CD14-positive monocyte (primary cell): ENCODE measurements around the gene IL1A. TPM values are rescaled to one million over a fixed set of nuclear protein-coding genes. Genes with fewer than 3 reads are reported as not detected.

Experiments used
- DNase-seq, 3 donors: peaks; one replicate each; pipeline ENCODE4 v3.0.0-alpha.2; 2011 to 2022
- H2AFZ ChIP-seq: 2 replicates; pipeline ENCODE4 v1.6.0; 2012; ENCODE audit warnings: mild to moderate bottlenecking, low read depth, low read length, inconsistent platforms; ENCODE audit not compliant: insufficient read depth, poor library complexity, severe bottlenecking
- H3K27ac ChIP-seq, 2 donors: 1 replicate in 1 of 2; 2 replicates in 1 of 2; pipeline ENCODE4 v1.5.1; 2012 to 2013; ENCODE audit warnings: low read length in 2 of 2, control low read depth in 1 of 2, inconsistent platforms in 1 of 2, low read depth in 1 of 2, mild to moderate bottlenecking in 1 of 2
- H3K27me3 ChIP-seq, 2 donors: one replicate each; pipeline versions ENCODE4 v1.6.0 to v1.6.1; 2011 to 2013; ENCODE audit warnings: low read length in 2 of 2; ENCODE audit not compliant: control insufficient read depth in 2 of 2, insufficient read depth in 2 of 2
- H3K36me3 ChIP-seq, 2 donors: replicated peaks in 1 of 2; 1 replicate in 1 of 2; 2 replicates in 1 of 2; pipeline versions ENCODE4 v1.5.1 to v1.6.1; 2012 to 2013; ENCODE audit warnings: low read length in 2 of 2, control low read depth in 1 of 2, inconsistent platforms in 1 of 2, mild to moderate bottlenecking in 1 of 2; ENCODE audit not compliant: insufficient read depth in 2 of 2, control insufficient read depth in 1 of 2
- H3K4me1 ChIP-seq, 2 donors: 1 replicate in 1 of 2; 2 replicates in 1 of 2; pipeline versions ENCODE4 v1.5.1 to v1.6.1; 2012 to 2013; ENCODE audit warnings: low read length in 2 of 2, control low read depth in 1 of 2, inconsistent platforms in 1 of 2, mild to moderate bottlenecking in 1 of 2, moderate library complexity in 1 of 2; ENCODE audit not compliant: insufficient read depth in 2 of 2, control insufficient read depth in 1 of 2
- H3K4me2 ChIP-seq: replicated peaks from 2 replicates; pipeline ENCODE3; 2012; ENCODE audit warnings: low read length, moderate library complexity, mild to moderate bottlenecking; ENCODE audit not compliant: poor library complexity, severe bottlenecking; ENCODE audit errors: extremely low read depth
- H3K4me3 ChIP-seq, 3 experiments: fragments of 200-600 bp in 1 of 3; sonication (generic) in 1 of 3; replicated peaks in 1 of 3; 1 replicate in 2 of 3; 2 replicates in 1 of 3; pipeline ENCODE4 v1.5.1; 2011 to 2013; ENCODE audit warnings: low read length in 3 of 3, mild to moderate bottlenecking in 3 of 3, control low read depth in 2 of 3, low read depth in 2 of 3, inconsistent platforms in 1 of 3, moderate library complexity in 1 of 3
- H3K79me2 ChIP-seq: 2 replicates; pipeline ENCODE4 v1.6.0; 2012; ENCODE audit warnings: mild to moderate bottlenecking, control low read depth, inconsistent platforms, low read length, moderate library complexity; ENCODE audit not compliant: insufficient read depth
- H3K9ac ChIP-seq: 2 replicates; pipeline ENCODE4 v1.6.0; 2017; ENCODE audit warnings: low read length, mild to moderate bottlenecking; ENCODE audit not compliant: insufficient read depth, poor library complexity, severe bottlenecking
- H3K9me3 ChIP-seq, 2 donors: replicated peaks in 1 of 2; 1 replicate in 1 of 2; 2 replicates in 1 of 2; pipeline versions ENCODE4 v1.5.1 to v1.6.1; 2012 to 2013; ENCODE audit warnings: low read length in 2 of 2, control low read depth in 1 of 2; ENCODE audit not compliant: control insufficient read depth in 1 of 2, insufficient read depth in 1 of 2
- H4K20me1 ChIP-seq: 2 replicates; pipeline ENCODE4 v1.6.0; 2012; ENCODE audit warnings: mild to moderate bottlenecking, low read length, control low read depth, moderate library complexity; ENCODE audit not compliant: insufficient read depth
- H3K27ac Mint-ChIP-seq, 7 donors: one replicate each; pipeline ENCODE4 v1.8.0; 2020; ENCODE audit warnings: mild to moderate bottlenecking in 7 of 7, mixed read lengths in 7 of 7, moderate library complexity in 6 of 7, inconsistent platforms in 2 of 7
- H3K27me3 Mint-ChIP-seq, 3 donors: one replicate each; pipeline ENCODE4 v1.8.0; 2021 to 2022; ENCODE audit warnings: low read depth in 3 of 3, mild to moderate bottlenecking in 3 of 3, mixed read lengths in 3 of 3, moderate library complexity in 3 of 3, inconsistent platforms in 1 of 3
- H3K36me3 Mint-ChIP-seq, 2 donors: one replicate each; pipeline ENCODE4 v1.8.0; 2020; ENCODE audit warnings: mixed read lengths in 2 of 2, inconsistent platforms in 1 of 2, mild to moderate bottlenecking in 1 of 2
- H3K4me1 Mint-ChIP-seq: one replicate; pipeline ENCODE4 v1.8.0; 2020; ENCODE audit warnings: mild to moderate bottlenecking, mixed read lengths
- H3K4me3 Mint-ChIP-seq, 2 donors: one replicate each; pipeline ENCODE4 v1.8.0; 2020; ENCODE audit warnings: mild to moderate bottlenecking in 2 of 2, mixed read lengths in 2 of 2, moderate library complexity in 1 of 2
- H3K9me3 Mint-ChIP-seq, 7 donors: one replicate each; pipeline ENCODE4 v1.8.0; 2020 to 2022; ENCODE audit warnings: mixed read lengths in 7 of 7, mild to moderate bottlenecking in 6 of 7, moderate library complexity in 6 of 7, inconsistent platforms in 2 of 7
- WGBS: methylation state at CpG from one replicate; pipeline ENCODE4 v1.1.5; 2013; ENCODE audit warnings: missing lambda C conversion rate; ENCODE audit not compliant: insufficient coverage; 5-methylcytosine and 5-hydroxymethylcytosine counted together
- intact Hi-C, 2 donors: fragments of 100-400 bp; cut with micrococcal nuclease; formaldehyde crosslinking; loops; one replicate each; pipeline versions ENCODE4 v1.15.0 to v1.15.1; 2023
- polyA plus RNA-seq, 3 donors: library from polyadenylated mRNA; depleted of rRNA in 1 of 3; unstranded in 2 of 3; stranded (reverse) in 1 of 3; fragments of 300-500 nt in 2 of 3; fragments of >200 nt in 1 of 3; fragmentation: Illumina TruSeq in 2 of 3; gene quantifications; 1 replicate in 2 of 3; 2 replicates in 1 of 3; pipeline ENCODE4 v1.2.3, GENCODE V29; 2012 to 2021
- TF ChIP-seq, protein P1 (sequence below): fragments of 200-600 bp; IDR thresholded peaks from one replicate; pipeline ENCODE4 v1.8.0; 2022; ENCODE audit warnings: antibody characterized with exemption, mild to moderate bottlenecking

Gene IL1A
- polyA plus RNA-seq, 3 donors = 0.26 to 0.83 TPM; not detected in 1

DNA sequence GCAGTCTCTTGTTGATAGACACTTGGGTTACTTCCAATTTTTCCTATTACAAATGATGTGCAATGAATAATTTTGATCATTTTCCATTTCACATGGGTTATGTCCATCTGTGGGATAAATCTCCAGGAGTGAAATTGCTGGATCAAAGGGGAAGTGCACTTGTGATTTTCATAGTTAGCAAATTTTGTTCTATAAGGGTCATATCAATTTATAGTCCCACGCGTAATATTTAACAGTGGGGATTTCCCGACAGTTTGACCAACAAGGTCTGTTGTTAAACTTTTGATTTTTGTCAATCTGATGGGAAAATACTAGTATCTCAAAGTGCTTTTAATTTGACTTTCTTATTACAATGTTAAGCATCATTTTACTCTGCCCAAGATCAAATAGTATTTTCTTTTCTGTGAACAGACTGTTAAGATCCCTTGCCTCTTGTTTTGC is 44.0 kb upstream of the IL1A start:
- no peak overlapping the region for H3K27ac ChIP-seq
- peaks cover 40 to 44% of the 10 kb centered on the region in 2 donors for H3K36me3 Mint-ChIP-seq
- DNase-seq = peak in 2 of 3 donors; percentile 48 to 68
- no peak overlapping the region for H3K4me2 ChIP-seq
- WGBS = no CpG with 5 or more reads among the region's 3 CpGs
- H3K27me3 Mint-ChIP-seq = peaks cover 0 to 7% (median 4%) of the 10 kb centered on the region in 3 donors
- peaks cover 0 to 7% (median 0%) of the 10 kb centered on the region in 7 donors for H3K9me3 Mint-ChIP-seq
- H3K27me3 ChIP-seq = no peaks in the 10 kb centered on the region
- H2AFZ ChIP-seq = no peak overlapping the region
- no peak overlapping the region for H3K4me3 ChIP-seq
- no peaks in the 10 kb centered on the region for H3K79me2 ChIP-seq
- peak overlapping the region in 2 of 7 donors; percentile 25 to 37 for H3K27ac Mint-ChIP-seq
- H3K4me1 Mint-ChIP-seq = peaks cover 30% of the 10 kb centered on the region
- no peak overlapping the region for H3K4me3 Mint-ChIP-seq
- H3K36me3 ChIP-seq = peaks cover 33 to 39% of the 10 kb centered on the region in 2 donors
- H3K9ac ChIP-seq = no peak overlapping the region
- TF ChIP-seq, protein P1, sequence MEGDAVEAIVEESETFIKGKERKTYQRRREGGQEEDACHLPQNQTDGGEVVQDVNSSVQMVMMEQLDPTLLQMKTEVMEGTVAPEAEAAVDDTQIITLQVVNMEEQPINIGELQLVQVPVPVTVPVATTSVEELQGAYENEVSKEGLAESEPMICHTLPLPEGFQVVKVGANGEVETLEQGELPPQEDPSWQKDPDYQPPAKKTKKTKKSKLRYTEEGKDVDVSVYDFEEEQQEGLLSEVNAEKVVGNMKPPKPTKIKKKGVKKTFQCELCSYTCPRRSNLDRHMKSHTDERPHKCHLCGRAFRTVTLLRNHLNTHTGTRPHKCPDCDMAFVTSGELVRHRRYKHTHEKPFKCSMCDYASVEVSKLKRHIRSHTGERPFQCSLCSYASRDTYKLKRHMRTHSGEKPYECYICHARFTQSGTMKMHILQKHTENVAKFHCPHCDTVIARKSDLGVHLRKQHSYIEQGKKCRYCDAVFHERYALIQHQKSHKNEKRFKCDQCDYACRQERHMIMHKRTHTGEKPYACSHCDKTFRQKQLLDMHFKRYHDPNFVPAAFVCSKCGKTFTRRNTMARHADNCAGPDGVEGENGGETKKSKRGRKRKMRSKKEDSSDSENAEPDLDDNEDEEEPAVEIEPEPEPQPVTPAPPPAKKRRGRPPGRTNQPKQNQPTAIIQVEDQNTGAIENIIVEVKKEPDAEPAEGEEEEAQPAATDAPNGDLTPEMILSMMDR = no peak
- intact Hi-C loops = no loop called here
- H3K9me3 ChIP-seq = no peaks in the 10 kb centered on the region
- peaks cover 23% of the 10 kb centered on the region in 2 donors for H3K4me1 ChIP-seq
- H4K20me1 ChIP-seq = peaks cover 42% of the 10 kb centered on the region

DNA sequence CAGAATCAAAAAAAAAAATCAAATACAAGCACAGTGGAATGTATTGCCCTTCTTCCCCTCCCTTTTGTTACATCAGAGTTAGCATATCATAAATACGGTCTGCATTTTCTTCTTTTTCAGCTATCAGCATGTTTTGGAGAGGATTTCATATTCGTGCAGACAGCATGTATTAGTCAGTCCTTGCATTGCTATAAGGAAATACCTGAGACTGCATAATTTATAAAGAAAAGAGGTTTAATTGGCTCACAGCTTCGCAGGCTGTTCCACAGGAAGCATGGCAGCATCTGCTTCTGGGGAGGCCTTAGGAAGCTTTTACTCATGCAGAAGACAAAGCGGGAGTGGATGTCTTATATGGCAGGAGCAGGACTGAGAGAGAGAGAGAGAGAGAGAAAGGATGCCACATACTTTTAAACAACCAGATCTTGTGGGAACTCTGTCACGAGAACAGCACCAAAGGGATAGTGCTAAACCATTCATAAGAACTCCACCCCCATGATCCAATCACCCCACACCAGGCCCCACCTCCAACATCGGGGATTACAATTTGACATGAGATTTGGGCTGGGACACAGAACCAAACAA is 43.4 kb upstream of the IL1A start:
- peaks cover 34 to 38% of the 10 kb centered on the region in 2 donors for H3K36me3 Mint-ChIP-seq
- no peak overlapping the region for H3K4me3 Mint-ChIP-seq
- Histone ChIP-seq H4K20me1 (peaks cover 36% of the 10 kb centered on the region), H3K9ac (no peak overlapping the region), H3K4me1 (peaks cover 17 to 18% of the 10 kb centered on the region in 2 donors), H3K27me3 (no peaks in the 10 kb centered on the region), H2AFZ (no peak overlapping the region), H3K79me2 (no peaks in the 10 kb centered on the region), H3K27ac (no peak overlapping the region), H3K9me3 (no peaks in the 10 kb centered on the region), H3K4me3 (no peak overlapping the region), H3K36me3 (peaks cover 27 to 34% of the 10 kb centered on the region in 2 donors), H3K4me2 (no peak overlapping the region)
- 100% methylated on average over 2 of the region's 6 CpGs for WGBS
- peaks cover 24% of the 10 kb centered on the region for H3K4me1 Mint-ChIP-seq
- H3K27me3 Mint-ChIP-seq = peaks cover 0 to 4% (median 2%) of the 10 kb centered on the region in 3 donors
- TF ChIP-seq, protein P1 = no peak
- no peak overlapping the region for H3K27ac Mint-ChIP-seq
- DNase-seq = peak in 2 of 3 donors; percentile 48 to 72
- peaks cover 0 to 3% (median 0%) of the 10 kb centered on the region in 7 donors for H3K9me3 Mint-ChIP-seq
- intact Hi-C loops = no loop called here
